Activated naive CD8-positive, alpha-beta T cell treated with anti-CD3 and anti-CD28 coated beads, Interleukin-2, amount 50 U/mL, for 16 hours (primary cell): ENCODE results near the gene ASPG.

Experiments used
- DNase-seq: peaks from one replicate; pipeline ENCODE4 v3.0.0-alpha.2; 2020; ENCODE audit warnings: low read depth, low spot score

ASPG gene

DNA sequence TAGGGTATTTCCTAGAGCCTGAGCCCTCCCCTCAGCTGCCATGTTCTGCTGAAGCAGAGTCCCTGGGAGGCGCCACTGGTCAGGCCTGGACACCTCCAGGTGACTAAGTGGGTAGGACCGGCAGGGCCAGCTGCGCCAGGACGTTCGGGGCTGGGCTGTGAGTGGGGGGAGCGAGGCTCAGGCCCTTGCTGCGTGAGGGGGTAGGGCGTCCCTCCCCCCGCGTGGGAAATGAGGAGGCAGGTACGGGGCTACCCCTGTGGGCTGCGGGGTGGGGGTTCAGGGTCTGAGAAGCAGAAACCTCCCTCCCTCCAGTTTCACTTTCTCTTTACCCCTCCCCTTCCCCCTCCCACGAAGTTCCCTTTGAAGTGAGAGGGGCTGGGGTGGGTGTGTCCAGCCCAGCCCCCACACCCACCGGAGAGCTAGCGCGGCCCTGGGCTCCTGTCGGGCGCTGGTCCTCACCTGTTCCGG, 30.8 kb downstream of the ASPG start:
- no peak for DNase-seq

DNA sequence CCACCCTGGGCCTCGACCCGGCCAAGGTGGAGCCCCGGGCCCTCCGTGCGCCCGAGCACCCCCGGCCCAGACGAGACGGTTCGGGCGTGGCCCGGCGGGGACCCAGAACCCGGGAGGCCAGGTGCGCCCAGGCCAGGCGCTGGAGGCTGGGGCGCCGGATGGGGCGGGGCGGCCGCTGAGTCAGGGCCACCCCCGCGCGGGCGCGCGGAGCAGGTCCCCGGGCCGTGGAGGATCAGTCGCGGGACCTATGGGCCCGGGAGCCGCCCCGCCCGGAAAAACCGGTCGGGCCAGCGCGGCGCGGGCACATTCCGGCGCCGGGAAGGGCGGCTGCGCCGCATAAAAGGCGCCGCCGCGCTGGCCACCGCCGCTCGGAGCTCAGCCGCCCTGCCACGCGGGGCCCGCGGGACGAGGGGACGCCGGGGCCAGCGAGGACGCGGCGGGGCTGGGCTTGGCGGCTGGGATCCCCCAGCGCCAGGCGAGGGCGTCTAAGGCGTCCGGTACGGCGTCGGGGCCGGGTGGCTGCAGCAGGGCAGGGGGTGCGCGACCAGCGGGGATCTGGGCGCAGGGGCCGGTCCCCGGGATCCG, 31.3 kb downstream of the ASPG start:
- DNase-seq: no peak

DNA sequence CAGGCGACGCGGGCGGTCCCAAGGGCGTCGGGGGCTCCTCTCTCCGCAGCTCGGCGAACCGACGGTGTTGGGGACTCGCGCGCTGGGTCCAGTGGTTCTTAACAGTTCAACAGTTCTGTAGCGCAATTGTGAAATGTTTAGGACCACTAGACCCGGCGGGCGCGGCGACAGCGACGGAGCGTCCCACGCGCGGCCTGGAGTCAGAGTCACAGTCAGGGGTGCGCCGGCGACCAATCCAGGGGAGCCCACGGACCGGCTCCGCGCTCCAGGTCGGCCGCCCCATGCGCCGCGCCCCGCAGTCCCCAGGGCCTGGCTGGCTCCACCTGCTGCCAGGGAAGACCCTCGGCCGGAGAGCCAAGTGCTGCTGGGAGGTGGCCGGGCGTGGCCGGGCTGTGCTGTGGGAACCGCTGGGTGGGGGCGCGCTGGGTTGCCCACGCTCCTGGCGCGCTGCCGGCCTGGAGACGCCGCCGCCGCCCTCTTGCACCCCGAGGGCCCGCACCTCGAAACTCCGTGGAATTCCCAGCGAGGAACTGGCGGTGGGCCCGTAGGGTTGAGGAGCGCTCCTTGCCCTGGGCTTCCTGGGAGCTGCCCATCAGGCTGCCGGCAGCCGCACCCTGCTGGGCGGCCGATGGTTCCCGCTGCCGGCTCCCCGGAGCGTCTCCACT, 32.0 kb downstream of the ASPG start:
- no peak for DNase-seq

DNA sequence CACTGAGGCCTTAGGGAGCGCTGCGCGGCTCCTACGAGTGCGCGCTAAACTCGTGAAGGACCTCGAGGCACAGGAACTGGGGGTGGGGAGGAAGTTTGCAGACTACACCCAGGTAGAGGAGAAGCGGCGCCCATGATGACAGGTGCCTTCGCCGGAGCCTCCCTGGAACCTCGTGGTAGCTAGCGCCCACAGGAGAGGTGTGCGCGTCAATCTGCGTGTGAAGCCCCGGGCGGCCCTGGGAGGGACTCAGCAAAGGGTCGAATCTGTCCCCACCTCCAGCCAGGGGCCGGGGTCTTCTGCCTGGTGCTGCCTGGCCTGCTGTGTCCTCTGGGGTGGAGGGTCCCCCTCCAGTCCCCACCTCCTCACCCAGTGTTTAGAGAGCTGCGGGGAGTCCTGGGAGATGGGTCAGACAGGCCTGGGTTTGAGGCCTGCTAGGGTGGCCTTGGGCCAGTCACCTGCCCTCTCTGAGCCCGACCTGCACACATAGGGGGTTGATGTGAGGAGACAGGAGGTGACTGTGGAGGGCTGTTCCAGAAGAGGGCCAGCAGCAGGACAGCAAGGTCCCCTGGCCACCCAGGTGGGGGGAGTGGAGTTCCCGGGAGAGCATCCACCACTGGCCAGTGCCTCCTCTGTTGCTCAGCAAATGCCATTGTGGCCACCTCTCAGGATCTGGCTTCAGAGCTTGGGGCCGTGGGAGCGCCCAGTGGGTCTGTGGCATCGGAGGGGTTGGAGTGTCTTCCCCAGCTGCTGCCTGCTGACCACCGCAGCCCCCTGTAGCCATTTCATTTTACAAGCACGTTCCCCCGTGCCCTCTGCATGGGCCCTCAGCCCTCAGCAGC, 32.7 kb downstream of the ASPG start:
- DNase-seq: no peak

GRCh38 chr14:104119119-104119487, 33.6 kb downstream of the ASPG start:
- no peak for DNase-seq

GRCh38 chr14:104119488-104120251, 34.2 kb downstream of the ASPG start:
- no peak for DNase-seq

- no peak for DNase-seq
Measured at GRCh38 chr14:104120281-104120741, 34.8 kb downstream of the ASPG start.

DNA sequence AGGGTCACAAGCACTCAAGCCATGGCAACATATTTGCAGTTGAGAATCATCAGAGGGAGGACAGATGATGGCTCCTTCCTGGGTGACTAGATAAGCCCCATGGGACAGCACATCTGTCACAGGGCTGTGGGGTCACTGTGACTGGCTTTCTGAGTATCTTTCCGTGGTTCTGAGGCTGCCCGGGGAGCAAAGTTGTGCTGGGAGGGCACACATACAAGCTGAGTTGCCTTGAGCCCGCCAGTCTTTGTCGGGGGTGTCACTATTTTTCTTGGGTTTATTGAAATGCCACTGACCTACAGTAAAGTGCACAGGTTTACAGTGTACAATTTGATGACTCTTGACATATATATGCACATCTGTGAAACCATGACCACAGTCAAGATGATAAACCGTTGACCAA, 35.6 kb downstream of the ASPG start:
- DNase-seq: no peak

GRCh38 chr14:104123879-104124278, 38.4 kb downstream of the ASPG start:
- DNase-seq: no peak

DNA sequence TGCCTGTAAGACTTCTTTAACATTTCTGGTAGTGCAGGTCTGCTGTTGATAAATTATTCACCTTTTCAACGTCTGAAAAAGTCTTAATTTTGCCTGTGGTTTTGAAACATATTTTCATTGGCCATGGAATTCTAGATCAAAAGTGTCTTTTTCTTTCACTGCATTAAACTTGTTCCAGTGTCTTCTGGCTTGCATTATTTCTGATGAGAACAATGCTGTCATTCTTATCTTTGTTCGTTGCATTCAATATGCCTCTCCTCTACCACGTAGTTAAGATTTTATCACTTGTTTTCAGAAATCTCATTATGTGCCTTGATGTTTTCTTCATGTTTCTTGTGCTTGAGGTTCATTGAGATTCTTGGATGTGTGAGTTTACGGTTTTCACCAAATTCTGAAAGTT, 39.5 kb downstream of the ASPG start:
- DNase-seq: no peak

- no peak for DNase-seq
Measured at GRCh38 chr14:104126753-104127152, 41.3 kb downstream of the ASPG start.

DNA sequence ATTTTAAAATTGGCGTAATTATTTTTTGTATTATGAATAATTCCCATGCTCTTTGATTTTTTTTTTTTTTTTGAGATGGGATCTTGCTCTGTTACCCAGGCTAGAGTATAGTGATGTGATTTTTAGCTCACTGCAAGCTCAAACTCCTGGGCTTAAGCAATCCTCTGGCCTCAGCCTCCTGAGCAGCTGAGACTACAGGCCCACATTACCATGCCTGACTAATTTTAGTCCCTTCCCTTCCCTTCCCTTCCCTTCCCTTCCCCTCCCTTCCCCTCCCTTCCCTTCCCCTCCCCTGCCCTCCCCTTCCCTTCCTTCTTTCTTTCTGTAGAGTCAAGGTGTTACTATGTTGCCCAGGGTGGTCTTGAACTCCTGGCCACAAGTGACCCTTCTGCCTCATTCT, 43.5 kb downstream of the ASPG start:
- no peak for DNase-seq

DNA sequence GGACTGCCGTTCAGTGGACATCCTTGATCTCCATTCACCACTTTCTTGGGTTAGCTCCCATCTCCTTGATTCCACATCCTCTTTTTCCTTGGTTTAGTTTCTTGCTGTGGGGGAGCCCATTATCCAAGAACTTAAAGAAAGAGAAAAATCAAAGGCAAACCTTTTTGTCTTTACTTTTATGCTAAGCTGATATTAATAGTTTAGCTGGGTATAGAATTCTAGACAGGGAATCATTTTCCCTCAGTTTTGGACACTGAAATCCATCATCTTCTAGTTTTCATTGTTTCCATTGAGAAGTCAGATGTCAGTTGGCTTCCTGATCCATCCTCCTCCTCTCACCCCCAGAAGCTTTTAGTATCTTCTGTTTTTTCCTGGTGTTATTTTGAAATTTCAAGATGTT, 44.1 kb downstream of the ASPG start:
- no peak for DNase-seq

DNA sequence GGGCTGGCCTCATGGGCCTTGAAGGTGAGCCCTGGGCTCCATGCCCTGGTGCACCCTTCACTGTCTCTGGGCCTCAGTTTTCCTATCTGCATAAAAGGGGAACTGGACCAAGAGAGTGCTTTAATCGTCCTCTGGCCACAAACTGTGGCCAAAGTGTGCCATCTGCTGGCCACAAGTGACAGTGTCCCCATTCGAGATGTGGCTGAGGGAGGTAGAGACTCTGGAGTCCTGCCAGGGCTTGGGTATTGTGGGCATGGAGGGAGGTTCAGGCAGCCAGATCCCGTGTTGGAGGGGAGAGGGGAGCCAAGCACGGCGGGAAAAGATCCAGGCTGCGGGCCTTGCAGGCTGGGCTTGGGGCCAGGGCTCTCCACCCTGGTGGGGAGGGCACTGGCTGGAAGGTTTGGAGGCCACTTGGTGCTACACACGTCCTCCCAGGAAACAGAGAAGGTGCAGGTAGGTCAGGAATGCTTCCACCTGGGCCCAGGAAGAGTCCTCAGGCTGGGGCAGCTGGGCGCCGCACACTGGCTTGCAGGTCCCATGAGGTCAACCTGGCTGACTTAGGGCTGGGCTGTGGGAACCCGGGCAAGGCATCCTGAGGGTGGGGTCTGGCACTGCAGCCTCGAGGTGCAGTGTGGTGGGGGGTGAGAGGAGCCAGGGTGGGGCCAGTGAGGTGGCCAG, 45.6 kb downstream of the ASPG start:
- no peak for DNase-seq

DNA sequence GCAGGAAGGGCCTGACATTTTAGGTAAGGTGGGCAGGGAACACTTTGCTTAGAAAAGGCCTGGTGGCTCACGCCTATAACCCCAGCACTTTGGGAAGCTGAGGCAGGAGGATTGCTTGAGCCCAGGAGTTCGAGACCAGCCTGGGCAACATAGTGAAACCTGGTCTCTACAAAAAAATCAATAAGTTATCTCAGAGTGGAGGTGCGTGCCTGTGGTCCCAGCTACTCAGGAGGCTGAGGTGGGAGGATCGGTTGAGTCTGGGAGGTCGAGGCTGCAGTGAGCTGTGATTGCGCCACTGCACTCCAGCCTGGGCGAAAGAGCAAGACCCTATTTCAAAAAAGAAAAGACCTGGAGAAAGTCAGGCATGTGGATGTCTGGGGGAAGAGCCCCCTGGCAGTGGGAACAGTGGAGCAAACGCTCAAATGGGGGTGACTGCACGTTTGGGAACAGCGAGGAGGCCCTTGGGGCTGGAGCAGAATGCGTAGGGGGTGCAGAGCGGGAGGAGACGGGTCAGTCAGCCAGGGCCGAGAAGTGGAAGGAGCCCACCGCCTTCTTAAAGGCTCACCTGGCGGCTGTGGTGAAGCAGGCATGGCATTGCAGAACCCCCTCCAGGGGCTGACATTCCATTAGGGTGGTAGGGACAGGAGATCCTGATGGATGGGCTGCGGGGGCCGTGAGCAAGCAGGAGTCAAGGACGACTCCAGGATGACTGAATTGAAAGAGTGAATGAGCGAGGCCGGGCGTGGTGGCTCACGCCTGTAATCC, 46.6 kb downstream of the ASPG start:
- no peak for DNase-seq

DNA sequence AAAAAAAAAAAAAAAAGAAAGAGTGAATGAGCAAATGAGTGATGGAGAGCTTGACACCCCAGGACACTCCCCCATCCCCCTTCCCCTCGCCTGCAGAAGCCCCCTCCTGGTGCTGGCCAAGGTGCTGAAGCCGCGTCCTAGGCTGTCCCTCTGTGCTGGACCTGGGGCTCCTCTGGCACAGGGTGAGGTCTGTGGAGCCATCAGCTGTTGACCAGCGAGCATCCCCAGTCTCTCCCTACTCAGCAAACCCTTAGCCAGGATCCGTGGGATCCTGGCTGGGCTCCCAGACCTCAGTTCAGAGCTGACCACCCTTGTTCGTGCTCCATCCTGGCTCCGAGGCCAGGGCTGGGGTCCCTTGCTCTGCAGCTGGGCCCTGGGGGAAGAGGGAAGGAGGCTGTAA, 47.5 kb downstream of the ASPG start:
- no peak for DNase-seq

DNA sequence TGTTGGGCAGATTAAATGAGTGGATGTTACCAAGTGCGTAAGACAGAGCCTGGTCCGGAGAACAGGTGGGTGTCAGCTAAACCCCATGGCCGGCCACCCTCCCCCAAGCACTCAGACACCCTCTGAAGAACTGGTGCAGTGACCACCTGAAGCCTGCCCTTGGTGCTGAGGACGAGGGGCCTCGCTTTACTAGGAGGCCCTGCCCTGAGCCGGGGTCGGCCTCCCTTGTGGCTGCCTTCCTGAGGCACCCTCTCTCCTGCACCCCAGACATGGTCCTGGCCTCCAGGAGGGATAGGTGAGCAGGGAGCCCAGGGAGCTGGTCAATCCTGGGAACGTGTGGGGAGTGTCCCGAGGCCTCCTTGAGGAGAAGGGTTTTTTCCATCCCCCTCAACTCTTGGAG, 48.0 kb downstream of the ASPG start:
- no peak for DNase-seq

- no peak for DNase-seq
Measured at GRCh38 chr14:104134061-104134965, 48.8 kb downstream of the ASPG start.

DNA sequence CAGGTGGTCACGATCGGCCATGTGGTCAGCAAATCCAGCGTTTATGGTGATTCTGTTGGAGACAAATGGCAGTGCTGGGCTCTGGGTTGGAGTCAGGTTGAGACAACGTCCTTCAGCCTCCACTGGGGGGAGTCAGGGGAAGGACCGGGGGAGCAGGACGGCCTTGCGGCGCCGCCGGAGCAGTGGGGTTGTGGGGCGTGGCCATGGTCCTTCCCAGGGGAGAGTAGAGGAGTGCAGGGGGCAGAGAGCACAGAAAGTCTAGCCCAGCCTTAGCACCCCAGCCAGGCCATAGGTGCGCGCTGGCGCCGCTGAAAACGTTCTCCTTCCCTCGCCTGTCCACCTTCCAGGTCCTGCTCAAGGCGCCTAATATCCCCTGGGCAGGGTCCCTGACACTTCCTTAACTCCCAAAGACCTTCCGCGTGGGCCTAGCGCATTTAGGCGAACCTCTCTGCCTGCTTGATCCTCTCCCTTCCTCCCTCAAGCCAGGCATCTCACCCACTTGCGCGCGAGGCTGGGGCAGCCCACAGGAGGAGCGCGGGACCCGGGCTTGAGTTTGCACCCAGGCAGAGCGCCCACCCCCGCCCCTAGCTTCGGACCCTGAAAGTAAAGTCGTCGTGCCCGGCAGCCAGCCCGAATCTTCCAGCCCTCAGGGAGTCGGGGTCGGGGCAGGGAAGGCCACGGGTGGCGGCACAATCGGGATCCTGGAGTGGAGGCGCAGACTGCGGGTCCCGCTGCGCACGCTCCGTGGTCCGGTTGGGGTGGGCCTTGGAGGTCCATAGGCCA, 49.8 kb downstream of the ASPG start:
- no peak for DNase-seq
